MM.1S (cell line): Measurements from ENCODE around the gene GSTM1.
"Not testable (repeated sequence)": the region's sequence is repeated elsewhere in the genome, so short reads cannot be mapped to it uniquely, and the experiment has no call there.

Experiments used
- DNase-seq: peaks from one replicate; pipeline ENCODE4 v3.0.0-alpha.2; 2015
- H2AFZ ChIP-seq: fragments of 300-600 bp; sonication (generic); 2 replicates; pipeline ENCODE4 v1.6.0; 2016; ENCODE audit warnings: antibody characterized with exemption, low read length
- H3F3A ChIP-seq: fragments of 300-600 bp; sonication (generic); 2 replicates; pipeline ENCODE4 v1.6.1; 2016; ENCODE audit warnings: mild to moderate bottlenecking, antibody characterized with exemption, low read length, moderate library complexity, mixed read lengths; ENCODE audit not compliant: insufficient read depth
- H3K27ac ChIP-seq: fragments of 300-600 bp; sonication (generic); 2 replicates; pipeline ENCODE4 v1.5.1; 2016; ENCODE audit warnings: mild to moderate bottlenecking, low read length
- H3K27me3 ChIP-seq: fragments of 300-600 bp; sonication (generic); replicated peaks from 2 replicates; pipeline ENCODE4 v1.6.0; 2016; ENCODE audit warnings: low read length; ENCODE audit not compliant: insufficient read depth
- H3K36me3 ChIP-seq: fragments of 300-600 bp; sonication (generic); replicated peaks from 2 replicates; pipeline ENCODE4 v1.6.1; 2016; ENCODE audit warnings: mild to moderate bottlenecking, low read length, mixed read lengths; ENCODE audit not compliant: insufficient read depth
- H3K4me1 ChIP-seq: fragments of 300-600 bp; sonication (generic); 2 replicates; pipeline ENCODE4 v1.6.1; 2016; ENCODE audit warnings: low read length, mixed read lengths
- H3K4me2 ChIP-seq: fragments of 300-600 bp; sonication (generic); 2 replicates; pipeline ENCODE4 v1.6.0; 2016; ENCODE audit warnings: low read depth, low read length
- H3K4me3 ChIP-seq: fragments of 300-600 bp; sonication (generic); 2 replicates; pipeline ENCODE4 v1.5.1; 2016; ENCODE audit warnings: low read length, mixed read lengths
- H3K79me2 ChIP-seq: fragments of 300-600 bp; sonication (generic); 2 replicates; pipeline ENCODE4 v1.6.1; 2016; ENCODE audit warnings: mixed run types, low read length, mixed read lengths
- H3K9ac ChIP-seq: fragments of 300-600 bp; sonication (generic); 2 replicates; pipeline ENCODE4 v1.6.1; 2016; ENCODE audit warnings: low read length, mixed read lengths
- H3K9me2 ChIP-seq: fragments of 300-600 bp; sonication (generic); replicated peaks from 2 replicates; pipeline ENCODE4 v1.6.1; 2016; ENCODE audit warnings: mild to moderate bottlenecking, low read length, mixed read lengths; ENCODE audit not compliant: insufficient read depth
- H3K9me3 ChIP-seq: fragments of 300-600 bp; sonication (generic); replicated peaks from 2 replicates; pipeline ENCODE4 v1.6.1; 2016; ENCODE audit warnings: mild to moderate bottlenecking, low read length, mixed read lengths; ENCODE audit not compliant: insufficient read depth
- H4K20me1 ChIP-seq: fragments of 300-600 bp; sonication (generic); 2 replicates; pipeline ENCODE4 v1.6.1; 2016; ENCODE audit warnings: mild to moderate bottlenecking, low read length, moderate library complexity, mixed read lengths; ENCODE audit not compliant: insufficient read depth
- EZH2 ChIP-seq: fragments of 300-600 bp; sonication (generic); optimal IDR thresholded peaks from 2 replicates; pipeline ENCODE3; 2017; ENCODE audit warnings: low read depth, mild to moderate bottlenecking, antibody characterized with exemption, low read length, mixed read lengths
- EZH2phosphoT487 ChIP-seq: fragments of 300-600 bp; sonication (generic); IDR thresholded peaks from 2 replicates; pipeline ENCODE4 v1.6.1; 2018; ENCODE audit warnings: antibody characterized with exemption, low read length
- TF ChIP-seq, protein P1 (sequence below): fragments of 300-600 bp; sonication (generic); IDR thresholded peaks from 2 replicates; pipeline ENCODE4 v1.5.1; 2016; ENCODE audit warnings: antibody characterized with exemption, low read length, mixed read lengths

GSTM1 gene

DNA sequence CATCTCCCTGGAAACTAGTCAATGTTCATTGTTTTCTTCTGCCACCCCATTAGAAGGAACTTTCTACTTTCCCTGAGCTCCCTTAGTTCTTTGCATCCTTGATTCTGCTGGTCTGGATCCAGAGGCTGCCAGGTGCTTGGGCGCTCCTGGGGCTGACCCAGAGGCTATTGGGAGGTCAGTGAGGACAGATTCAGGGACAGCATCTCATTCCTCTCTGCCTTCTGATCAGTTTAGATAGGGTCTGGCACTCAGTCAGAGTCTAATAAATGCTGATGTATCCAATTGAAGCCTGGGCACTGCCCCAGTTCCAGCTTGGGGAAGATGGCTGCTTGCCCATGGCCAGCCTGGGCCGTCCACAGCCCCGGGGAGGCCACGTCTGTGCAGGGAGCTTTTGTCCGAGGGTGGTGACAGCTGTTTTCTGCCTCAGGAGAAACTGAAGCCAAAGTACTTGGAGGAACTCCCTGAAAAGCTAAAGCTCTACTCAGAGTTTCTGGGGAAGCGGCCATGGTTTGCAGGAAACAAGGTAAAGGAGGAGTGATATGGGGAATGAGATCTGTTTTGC is 2.3 kb downstream of the GSTM1 start:
- Histone ChIP-seq H4K20me1 (no peaks in the 10 kb centered on the region), H3K4me2 (no peak overlapping the region), H3K27me3 (no peaks in the 10 kb centered on the region), H3K9me3 (no peaks in the 10 kb centered on the region), H3K36me3 (no peaks in the 10 kb centered on the region), H3K79me2 (no peaks in the 10 kb centered on the region), H3K4me3 (no peak overlapping the region), H3K27ac (no peak overlapping the region), H3F3A (no peaks in the 10 kb centered on the region), H2AFZ (no peak overlapping the region), H3K9me2 (no peaks in the 10 kb centered on the region), H3K4me1 (no peaks in the 10 kb centered on the region), H3K9ac (no peak overlapping the region)
- TF ChIP-seq, protein P1, sequence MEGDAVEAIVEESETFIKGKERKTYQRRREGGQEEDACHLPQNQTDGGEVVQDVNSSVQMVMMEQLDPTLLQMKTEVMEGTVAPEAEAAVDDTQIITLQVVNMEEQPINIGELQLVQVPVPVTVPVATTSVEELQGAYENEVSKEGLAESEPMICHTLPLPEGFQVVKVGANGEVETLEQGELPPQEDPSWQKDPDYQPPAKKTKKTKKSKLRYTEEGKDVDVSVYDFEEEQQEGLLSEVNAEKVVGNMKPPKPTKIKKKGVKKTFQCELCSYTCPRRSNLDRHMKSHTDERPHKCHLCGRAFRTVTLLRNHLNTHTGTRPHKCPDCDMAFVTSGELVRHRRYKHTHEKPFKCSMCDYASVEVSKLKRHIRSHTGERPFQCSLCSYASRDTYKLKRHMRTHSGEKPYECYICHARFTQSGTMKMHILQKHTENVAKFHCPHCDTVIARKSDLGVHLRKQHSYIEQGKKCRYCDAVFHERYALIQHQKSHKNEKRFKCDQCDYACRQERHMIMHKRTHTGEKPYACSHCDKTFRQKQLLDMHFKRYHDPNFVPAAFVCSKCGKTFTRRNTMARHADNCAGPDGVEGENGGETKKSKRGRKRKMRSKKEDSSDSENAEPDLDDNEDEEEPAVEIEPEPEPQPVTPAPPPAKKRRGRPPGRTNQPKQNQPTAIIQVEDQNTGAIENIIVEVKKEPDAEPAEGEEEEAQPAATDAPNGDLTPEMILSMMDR = no peak
- TF ChIP-seq EZH2phosphoT487 = no peak
- TF ChIP-seq EZH2 = no peak
- DNase-seq = no peak

DNA sequence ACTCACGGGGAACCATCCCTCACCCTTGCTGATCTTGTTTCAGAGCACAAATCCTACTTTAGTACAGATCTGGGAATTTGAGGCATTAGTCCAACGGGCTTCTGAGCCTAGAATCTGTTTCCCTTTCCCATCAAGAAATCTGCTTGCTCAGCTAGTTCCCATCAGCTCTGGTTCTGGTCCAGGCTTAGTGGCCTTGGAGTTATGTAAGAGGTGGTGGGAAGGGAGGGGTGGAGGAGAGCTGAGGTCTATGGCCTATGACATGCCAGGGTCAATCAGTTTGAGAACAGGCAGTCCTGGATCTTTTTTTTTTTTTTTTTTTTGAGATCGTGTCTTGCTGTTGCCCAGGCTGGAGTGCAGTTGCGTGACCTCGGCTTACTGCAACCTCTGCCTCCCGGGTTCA is 4.1 kb downstream of the GSTM1 start:
- TF ChIP-seq EZH2 (no peak), EZH2phosphoT487 (no peak)
- TF ChIP-seq, protein P1 = no peak
- H4K20me1 ChIP-seq = no peaks in the 10 kb centered on the region

DNA sequence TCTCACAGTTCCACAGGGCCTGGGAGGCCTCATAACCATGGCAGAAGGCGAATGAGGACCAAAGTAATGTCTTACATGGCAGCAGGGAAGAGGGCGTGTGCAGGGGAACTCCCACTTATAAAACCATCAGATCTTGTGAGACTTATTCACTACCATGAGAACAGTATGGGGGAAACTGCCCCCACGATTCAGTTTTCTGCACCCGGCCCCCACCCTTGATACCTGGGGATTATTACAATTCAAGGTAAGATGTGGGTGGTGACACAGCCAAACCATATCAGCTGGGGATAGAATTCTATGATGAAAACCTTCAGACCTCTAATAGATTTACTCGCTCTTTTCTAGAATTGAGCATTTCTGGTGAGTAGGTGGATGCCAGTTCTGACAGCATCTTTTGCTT is 6.8 kb downstream of the GSTM1 start:
- H4K20me1 ChIP-seq, H3K9me3 ChIP-seq, H3K4me1 ChIP-seq, H3K9me2 ChIP-seq, H3K27me3 ChIP-seq, H3K9ac ChIP-seq, H3K4me2 ChIP-seq, DNase-seq, H3F3A ChIP-seq, H3K79me2 ChIP-seq, H3K36me3 ChIP-seq, H3K4me3 ChIP-seq, H3K27ac ChIP-seq, H2AFZ ChIP-seq: not testable (repeated sequence)

More for the DNA sequence above, 4.1 kb downstream of the GSTM1 start:
- Histone ChIP-seq H3K4me1 (no peaks in the 10 kb centered on the region), H3K79me2 (no peaks in the 10 kb centered on the region), H3F3A (no peaks in the 10 kb centered on the region), H3K4me2 (no peak overlapping the region), H3K4me3 (no peak overlapping the region), H3K9ac (no peak overlapping the region), H3K9me3 (no peaks in the 10 kb centered on the region), H3K36me3 (no peaks in the 10 kb centered on the region), H3K27me3 (no peaks in the 10 kb centered on the region), H2AFZ (no peak overlapping the region), H3K9me2 (no peaks in the 10 kb centered on the region), H3K27ac (no peak overlapping the region)
- no peak for DNase-seq

DNA sequence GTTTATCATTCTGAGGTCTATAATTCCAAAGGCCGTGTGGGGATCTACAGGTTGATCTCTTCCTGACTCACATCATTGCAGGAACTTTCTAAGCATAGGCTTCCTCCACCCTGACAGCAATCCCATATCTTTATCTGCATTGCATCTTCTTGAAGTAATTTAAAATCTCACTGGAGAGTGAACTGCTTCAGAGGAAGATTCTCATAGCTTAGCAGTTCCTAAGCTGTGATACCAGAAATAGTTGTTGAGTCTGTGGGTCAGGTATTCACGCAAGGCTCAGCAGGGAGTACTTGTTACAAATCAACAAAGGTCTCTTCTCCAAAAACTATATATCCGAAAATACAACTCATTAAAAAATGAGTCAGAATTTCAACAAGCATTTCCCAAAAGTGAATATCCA is 7.5 kb downstream of the GSTM1 start:
- not testable (repeated sequence) for H2AFZ ChIP-seq, H3K9me2 ChIP-seq, H3K9me3 ChIP-seq, H3K27me3 ChIP-seq, H4K20me1 ChIP-seq, H3K4me3 ChIP-seq, H3K9ac ChIP-seq, H3K36me3 ChIP-seq, DNase-seq, H3K4me2 ChIP-seq, H3K4me1 ChIP-seq, H3F3A ChIP-seq, H3K79me2 ChIP-seq, H3K27ac ChIP-seq
